Measurements from ENCODE around the gene ITPRIPL2.

The ITPRIPL2 gene

DNA sequence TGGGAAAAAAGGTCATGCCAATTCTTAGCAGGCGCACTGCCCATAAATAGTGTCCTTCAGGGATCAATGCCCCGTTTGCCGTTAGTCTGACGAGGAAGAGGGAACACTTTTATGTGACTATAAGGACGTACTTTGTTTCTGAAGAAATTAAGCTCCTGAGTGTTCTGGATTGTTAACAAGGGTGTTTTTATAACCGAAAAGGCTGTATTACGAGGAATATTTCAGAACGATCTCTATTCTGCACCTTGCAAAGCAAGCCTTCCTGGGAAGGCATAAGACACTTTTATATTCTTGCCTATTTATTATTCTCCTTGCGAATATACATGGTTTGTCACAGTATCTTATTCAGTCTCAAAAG, 29.8 kb downstream of the ITPRIPL2 start:
- DNase-seq (ENCODE audit: low spot score), result no peak

DNA sequence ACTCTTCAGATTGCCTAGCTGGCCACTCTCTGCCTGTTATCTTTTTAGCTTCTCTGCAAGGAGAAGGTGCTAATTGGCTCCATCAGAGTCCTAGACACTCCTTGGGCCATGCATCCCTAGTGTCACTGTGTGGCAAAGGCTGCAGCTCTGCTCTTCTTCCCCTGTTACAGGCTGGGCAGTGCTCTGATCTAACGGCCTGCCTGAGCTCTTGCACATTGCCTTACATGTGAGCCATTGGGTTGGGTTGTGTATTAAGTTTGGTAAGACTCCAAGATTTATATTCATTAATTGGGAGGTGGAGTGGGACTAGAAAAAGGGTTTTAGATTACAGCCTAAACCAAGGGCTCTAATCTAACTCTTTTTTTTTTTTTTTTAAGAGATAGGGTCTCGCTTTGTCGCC, 31.2 kb downstream of the ITPRIPL2 start:
- DNase-seq (ENCODE audit: low spot score), result no peak

DNA sequence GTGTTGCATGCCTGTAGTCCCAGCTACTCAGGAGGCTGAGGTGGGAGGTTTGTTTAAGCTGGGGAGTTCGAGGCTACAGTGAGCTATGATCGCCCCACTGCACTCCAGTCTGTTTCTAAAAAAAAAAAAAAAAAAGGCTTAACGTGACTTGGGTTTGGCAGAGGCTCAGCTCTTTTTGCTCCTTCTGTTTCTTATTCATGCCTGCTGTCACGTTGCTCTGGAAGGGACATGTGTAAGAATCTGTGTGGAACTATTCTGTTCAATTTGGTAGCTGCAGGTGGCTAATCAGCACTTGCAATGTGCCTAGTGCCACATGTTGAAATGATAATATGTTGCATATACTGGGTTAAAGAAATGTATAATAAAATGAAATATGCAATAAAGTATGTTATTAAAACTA, 33.4 kb downstream of the ITPRIPL2 start:
- DNase-seq (ENCODE audit: low spot score), result no peak

DNA sequence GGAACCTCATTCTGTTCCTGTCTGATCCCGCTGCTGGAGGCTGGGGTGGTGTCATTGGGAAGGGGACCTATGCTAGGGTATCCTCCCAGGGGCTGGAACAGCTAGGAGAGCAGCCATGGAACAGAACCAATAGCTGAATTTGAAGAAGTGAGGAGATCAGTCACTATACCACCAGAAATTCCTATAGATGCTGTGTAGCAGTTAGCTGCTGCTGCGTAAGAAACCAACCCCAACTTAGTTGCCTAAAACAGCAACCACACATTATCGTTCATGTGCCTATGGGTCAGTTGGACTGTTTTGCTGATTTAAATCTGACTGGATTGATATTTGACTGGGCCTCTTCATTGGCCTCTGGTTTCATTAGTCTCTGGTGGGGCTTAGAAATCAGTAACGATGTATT, 33.9 kb downstream of the ITPRIPL2 start:
- no peak for DNase-seq (ENCODE audit: low spot score)

DNA sequence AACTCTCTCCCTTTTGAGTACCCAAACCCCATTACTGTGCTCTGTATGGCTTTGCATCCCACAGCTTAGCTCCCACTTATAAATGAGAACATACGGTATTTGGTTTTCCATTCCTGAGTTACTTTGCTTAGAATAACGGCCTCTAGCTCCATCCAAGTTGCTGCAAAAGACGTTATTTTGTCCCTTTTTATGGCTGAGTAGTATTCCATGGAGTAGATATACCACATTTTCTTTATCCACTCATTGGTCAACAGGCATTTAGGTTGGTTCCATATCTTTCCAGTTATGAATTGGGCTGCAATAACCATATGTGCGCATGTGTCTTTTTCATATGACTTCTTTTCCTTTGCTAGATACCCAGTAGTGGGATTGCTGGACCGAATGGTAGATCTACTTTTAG, 34.4 kb downstream of the ITPRIPL2 start:
- no peak for DNase-seq (ENCODE audit: low spot score)

DNA sequence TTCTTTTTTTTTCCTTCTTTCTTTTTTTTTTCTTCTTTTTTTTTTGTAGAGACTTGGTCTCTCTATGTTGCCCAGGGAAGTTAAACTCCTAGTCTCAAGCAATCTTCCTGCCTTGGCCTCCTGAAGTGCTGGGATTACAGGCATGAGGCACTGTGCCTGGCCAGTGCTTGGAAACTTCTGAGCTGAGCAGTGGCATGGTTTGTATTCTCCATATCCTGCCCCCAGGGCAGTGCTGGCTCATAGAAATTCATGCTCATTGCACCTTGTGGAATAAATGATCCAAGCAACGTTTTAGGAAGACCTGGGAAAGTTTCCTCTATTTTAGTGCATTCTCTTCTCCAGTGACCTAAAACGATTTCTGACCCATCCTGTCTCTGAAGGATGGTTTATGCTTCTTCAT, 37.5 kb downstream of the ITPRIPL2 start:
- DNase-seq (ENCODE audit: low spot score), result no peak

DNA sequence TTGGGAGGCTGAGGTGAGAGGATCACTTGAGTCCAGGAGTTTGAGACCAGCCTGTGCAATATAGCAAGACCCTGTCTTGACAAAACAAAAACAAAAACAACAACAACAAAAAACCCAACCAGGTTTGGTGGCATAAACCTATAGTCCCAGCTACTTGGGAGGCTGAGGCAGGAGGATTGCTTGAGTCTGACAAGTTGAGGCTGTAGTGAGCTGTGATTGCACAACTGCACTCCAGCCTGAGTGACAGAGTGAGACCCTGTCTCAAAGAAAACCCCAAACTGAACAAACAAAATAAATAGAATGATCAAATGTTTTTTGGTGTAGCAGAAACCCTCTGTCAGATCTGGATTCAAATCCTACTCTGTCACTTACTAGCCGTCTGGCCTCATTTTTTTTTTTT, 38.3 kb downstream of the ITPRIPL2 start:
- DNase-seq (ENCODE audit: low spot score), result no peak

DNA sequence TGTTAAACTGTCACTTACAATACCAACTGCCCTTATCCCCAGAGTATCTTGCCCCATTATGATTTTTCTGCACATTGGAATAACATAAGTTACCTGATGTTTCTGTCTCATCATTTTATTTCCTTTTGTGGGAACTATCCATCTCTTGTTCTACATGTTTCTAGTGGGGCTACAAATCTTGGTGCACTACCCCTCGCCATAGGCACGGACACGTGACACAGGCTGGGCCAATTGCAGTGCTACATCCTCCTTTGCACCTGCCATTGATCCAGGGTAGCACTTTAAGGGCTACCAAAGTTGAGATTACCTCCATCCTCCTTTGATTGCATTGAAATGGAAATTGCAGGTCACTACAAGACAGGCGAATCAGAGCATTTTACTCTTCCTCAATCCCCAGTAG, 40.1 kb downstream of the ITPRIPL2 start:
- DNase-seq (ENCODE audit: low spot score), result no peak

DNA sequence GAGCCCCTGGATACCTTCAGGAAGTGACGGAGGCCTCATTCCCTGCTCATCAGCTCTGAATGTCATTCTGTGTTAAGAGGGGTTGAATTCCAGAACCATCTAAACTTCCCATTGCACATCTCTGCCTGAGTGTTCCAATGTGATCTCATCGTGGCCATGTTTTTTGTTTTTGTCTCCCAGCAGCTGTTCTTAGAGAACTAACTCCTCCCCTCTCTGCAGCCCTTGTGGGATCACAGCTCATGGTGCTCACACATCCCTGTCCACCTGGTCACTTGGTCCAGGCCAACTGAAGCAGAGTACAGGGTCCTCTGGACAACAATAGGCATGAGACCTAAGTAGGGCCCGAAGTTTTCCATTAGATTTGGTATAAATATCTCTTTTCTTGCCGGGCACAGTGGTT, 48.3 kb downstream of the ITPRIPL2 start:
- no peak for DNase-seq (ENCODE audit: low spot score)

DNA sequence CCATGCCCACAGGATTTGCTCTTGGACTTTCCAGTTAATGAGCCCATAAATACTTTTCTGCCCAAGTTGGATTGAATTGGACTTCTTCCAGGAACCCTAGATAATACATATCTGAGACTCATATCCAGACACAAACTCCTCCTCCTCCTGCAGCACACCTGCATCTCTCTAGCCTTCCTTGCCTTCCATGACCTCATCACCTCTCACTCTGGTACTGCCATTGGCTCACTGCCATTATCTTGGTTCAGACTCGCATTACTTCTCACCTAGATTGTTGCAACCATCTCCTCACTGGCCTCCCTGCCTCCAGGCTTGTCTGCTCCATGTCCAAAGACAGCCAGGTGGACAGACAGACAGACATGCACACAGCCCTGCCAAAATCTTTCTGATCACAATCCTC, 49.5 kb downstream of the ITPRIPL2 start:
- no peak for DNase-seq (ENCODE audit: low spot score)

DNA sequence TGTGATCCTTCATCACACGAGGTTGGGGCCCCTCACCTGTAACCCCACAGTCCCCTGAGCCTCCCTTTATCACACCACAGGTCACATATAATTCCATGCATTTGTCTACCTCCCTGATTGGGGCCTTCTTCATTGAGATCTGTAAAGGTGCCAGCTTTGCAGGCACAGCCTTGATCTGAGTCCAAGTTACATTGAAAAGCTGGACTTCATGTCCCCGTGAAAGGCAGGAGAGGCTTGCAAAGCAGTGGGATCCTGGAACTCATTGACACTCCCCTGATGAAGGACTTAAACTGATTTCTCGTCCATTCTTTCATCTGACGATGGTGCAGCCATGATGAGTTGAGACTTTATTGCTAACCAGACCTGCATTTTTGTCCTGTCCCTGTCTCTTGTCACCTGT, 50.5 kb downstream of the ITPRIPL2 start:
- DNase-seq (ENCODE audit: low spot score), result no peak

DNA sequence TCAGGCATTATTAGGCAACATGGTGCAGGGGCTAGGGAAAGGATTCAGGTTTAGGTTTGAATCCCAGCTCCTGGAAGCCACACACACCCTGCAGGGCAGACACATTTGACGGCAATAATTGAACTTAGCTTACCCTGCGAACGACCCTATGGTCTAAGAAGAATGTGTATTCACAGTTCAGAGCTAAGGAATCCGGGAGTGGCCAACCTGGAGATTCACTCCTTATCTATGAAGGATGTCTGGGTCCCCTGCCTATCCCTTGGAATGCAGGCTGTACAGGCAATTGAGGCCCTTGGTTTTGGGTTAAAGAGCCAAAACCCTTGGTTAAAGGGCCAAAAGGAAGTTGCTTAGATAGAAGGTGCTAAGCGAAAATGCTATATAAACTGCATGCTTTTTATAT, 51.3 kb downstream of the ITPRIPL2 start:
- DNase-seq (ENCODE audit: low spot score), result no peak

DNA sequence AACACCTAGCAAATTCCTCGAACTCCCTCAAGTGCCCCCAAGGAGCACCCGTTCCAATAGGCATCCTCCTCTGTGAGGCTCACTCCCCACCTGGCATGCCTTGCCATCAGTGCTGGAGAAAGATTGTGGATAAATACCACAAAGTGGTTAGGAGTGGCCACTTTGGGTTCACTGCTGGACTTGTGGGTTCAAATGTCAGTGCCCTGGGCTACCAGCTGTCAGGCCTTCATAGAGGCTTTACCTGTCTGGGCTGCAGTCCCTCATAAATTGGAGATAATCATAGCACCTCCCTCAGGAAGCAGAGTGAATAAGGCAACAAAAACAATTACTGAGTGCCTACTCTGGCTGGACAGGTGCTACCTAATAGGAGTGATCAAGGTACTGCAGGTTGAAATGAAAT, 52.7 kb downstream of the ITPRIPL2 start:
- no peak for DNase-seq (ENCODE audit: low spot score)

DNA sequence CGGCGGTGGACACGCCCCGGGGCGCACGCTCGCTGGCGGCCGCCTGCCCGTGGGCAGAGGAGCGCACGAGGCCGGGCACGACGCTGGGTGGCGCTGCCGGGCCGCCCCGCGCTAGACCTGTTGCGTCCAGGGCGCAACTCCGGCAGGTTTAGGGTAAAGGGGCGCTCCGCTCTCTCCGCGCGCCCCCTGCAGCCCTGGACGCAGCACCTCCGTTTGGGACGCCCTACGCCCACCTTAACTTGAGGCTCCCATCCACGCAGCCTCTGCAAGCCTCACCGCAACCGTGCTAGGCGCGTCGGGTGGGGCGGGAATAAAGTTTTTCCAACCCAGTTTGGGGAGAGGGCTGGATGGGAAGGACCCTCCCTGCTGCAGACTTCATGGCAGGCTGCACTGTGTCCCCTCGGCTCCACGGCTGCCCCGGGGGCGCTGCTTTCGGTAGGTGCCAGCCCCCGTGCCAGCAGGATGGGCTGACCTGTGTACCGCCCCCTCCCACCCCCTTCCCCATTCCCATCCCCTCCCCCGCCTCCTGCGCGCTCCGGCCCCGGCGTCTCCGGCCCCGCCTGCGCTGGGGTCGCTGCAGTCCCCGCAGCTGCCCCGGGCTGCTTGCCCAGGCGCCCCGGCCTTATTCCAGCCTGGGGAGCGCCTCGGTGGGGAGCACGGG, 54.1 kb downstream of the ITPRIPL2 start, which contains the start of gene SYT17:
TSS of gene SYT17 (plus strand) at position 531 of the 661 bp plus-strand sequence. CDS start 407 bp downstream, outside the sequence.
- DNase-seq (ENCODE audit: low spot score), result no peak

DNA sequence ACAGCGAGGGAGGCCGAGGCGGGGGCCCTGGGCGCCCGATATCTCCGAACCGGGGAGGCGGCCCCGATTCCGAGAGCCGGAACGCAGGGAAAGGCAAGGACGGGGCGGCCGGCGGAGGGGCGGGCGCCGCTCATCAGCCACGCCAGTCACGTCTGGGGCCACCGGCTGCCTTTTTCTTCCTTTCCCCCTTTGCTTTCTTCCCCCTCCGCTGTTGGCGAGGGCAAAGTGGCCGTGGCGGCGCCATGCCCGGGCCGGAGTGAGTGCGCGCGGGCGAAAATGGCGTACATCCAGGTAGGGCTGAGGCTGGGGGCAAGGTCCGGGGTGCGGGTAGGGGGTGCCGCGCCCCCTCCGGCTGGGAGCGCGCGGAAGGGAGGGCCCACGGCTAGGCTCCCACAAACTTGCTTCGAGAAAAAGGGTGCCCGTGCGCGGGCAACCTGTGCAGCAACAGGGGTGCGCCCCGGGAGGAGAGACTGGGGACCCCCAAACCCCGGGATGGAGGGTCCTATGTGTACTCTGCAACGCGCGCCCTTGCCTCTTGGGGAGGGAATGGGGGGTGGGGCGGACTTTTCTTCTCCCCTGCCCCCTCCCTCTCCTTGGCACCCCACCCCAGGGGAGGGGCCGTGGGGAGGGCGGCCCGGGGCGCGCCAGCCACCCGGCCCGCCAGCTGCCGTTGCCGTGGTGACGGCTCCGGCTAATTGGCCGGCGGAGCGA, 54.8 kb downstream of the ITPRIPL2 start:
- no peak for DNase-seq (ENCODE audit: low spot score)

DNA sequence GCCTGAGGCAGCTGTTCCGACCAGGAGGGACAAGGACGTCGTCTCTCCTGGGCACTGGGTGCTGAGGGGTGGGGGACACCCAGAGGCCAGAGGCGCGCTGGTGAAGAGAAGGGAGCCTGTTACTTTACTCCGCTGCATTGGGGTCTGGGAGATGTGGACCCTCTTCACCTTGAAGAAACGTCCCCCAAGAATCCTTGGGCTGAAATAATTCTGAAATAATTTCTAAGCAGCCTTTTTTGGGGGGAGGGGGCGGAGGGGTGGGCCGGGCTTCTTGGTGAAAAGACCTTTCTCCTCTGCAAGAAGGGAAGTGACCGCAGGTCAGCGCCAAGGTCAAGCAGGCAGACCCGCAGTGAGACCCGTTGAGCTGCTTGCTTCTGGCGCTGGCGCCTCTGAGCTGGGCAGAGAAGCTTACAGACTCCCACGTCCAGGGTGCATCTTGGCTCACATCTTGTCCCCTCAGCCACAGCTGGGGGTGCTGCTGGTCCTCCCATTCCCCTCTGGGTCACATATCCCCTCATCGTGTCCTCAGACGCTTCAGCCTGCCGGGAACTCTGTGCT, 55.4 kb downstream of the ITPRIPL2 start:
- DNase-seq (ENCODE audit: low spot score), result no peak

DNA sequence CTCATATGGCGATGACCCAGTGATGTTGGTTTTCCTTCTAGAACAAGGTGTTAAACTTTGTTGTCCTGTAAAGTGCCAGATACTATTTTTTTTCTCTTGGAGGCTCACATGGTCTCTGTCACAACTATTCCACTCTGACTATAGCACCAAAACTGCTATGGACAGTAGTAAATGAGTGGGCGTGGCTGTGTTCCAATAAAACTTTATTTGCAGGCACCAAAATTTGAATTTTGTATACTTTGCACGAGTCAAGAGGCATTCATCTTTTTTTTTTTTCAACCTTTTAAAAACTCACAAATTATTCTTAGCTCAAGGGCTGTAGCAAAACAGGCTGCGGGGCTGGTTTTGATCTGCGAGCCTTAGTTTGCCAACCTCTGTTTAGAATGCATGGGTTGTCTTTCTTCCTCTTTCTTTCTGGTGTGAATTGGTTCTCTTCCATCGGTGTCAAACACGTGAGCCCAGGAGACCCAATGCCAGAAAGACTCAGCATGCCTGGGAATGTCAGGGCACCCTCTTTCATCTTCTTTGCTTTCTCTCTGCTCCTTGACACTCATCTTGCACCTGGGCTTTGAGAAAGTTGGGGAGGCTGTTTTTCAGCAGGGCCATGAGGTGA, 56.4 kb downstream of the ITPRIPL2 start:
- no peak for DNase-seq (ENCODE audit: low spot score)

Measured in hematopoietic multipotent progenitor cell treated with erythropoietin and hydrocortisone succinate and interleukin-3 and kit ligand, for 15 days (in vitro differentiated cells).